Progenitor cell of endocrine pancreas (in vitro differentiated cells): ENCODE results near the gene SH3D19. TPM values are rescaled to one million over a fixed set of nuclear protein-coding genes. Genes with fewer than 3 reads are reported as not detected.

Experiments
- DNase-seq: peaks from one replicate; pipeline ENCODE4 v3.0.0; 2021; ENCODE audit warnings: low spot score; ENCODE audit not compliant: unreplicated experiment
- H3K27ac Mint-ChIP-seq: 2 replicates; pipeline ENCODE4 v1.8.0; 2021; ENCODE audit warnings: mild to moderate bottlenecking, moderate library complexity, mixed read lengths
- H3K27me3 Mint-ChIP-seq: 2 replicates; pipeline ENCODE4 v1.8.0; 2021; ENCODE audit warnings: mixed read lengths
- H3K36me3 Mint-ChIP-seq: 2 replicates; pipeline ENCODE4 v1.8.0; 2022; ENCODE audit warnings: mixed read lengths; ENCODE audit not compliant: insufficient read depth
- H3K4me1 Mint-ChIP-seq: 2 replicates; pipeline ENCODE4 v1.8.0; 2021; ENCODE audit warnings: low read depth, mixed read lengths
- H3K4me3 Mint-ChIP-seq: 2 replicates; pipeline ENCODE4 v1.8.0; 2021; ENCODE audit warnings: low read depth, mild to moderate bottlenecking, moderate library complexity, mixed read lengths
- H3K9me3 Mint-ChIP-seq: 2 replicates; pipeline ENCODE4 v1.8.0; 2021; ENCODE audit warnings: low read depth, mixed read lengths
- total RNA-seq: library from RNA; stranded (reverse); gene quantifications from 2 replicates; pipeline ENCODE4 v1.2.1, GENCODE V29; 2021
- TF ChIP-seq, protein P1 (sequence below): fragments of 200-600 bp; sonication (generic); IDR thresholded peaks from one replicate; pipeline ENCODE4 v1.5.0; 2021; ENCODE audit warnings: antibody characterized with exemption, mild to moderate bottlenecking; ENCODE audit not compliant: unreplicated experiment

SH3D19 gene
- total RNA-seq, 1 donor from 2014 or later = 35.5 TPM

DNA sequence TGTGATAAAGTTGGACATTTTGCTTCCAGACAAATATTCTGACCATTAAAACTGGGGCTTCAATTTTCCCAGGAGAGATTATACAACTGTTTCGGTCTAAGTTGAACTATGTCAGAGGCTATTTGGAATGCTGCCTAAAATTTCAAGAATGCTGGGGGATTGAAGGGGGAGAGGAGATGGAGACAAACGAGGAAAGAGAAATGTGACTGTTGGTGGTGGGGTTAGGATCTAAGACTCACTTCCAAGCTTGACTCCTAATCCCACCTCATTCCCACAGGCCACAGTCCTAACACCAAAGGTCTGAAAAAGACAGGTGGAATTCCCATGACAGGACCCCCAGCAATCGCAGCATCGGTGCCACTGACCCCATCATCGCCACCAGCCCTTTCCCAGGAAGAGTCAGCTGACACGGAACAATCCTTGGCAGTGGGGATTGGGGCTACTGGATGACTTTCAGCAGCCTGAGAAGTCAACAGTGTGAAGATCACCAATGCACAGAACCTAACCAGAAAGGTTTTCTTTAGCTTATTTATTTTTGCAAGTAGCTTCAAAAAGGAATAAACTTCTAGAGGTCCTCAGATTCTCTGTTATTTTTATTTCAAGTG is 122.5 kb downstream of the SH3D19 start:
- peaks cover 4% of the 10 kb centered on the region for H3K4me1 Mint-ChIP-seq
- DNase-seq = no peak
- H3K27ac Mint-ChIP-seq = no peak overlapping the region
- no peaks in the 10 kb centered on the region for H3K27me3 Mint-ChIP-seq
- H3K36me3 Mint-ChIP-seq = no peaks in the 10 kb centered on the region
- no peak overlapping the region for H3K4me3 Mint-ChIP-seq
- no peaks in the 10 kb centered on the region for H3K9me3 Mint-ChIP-seq
- TF ChIP-seq, protein P1, sequence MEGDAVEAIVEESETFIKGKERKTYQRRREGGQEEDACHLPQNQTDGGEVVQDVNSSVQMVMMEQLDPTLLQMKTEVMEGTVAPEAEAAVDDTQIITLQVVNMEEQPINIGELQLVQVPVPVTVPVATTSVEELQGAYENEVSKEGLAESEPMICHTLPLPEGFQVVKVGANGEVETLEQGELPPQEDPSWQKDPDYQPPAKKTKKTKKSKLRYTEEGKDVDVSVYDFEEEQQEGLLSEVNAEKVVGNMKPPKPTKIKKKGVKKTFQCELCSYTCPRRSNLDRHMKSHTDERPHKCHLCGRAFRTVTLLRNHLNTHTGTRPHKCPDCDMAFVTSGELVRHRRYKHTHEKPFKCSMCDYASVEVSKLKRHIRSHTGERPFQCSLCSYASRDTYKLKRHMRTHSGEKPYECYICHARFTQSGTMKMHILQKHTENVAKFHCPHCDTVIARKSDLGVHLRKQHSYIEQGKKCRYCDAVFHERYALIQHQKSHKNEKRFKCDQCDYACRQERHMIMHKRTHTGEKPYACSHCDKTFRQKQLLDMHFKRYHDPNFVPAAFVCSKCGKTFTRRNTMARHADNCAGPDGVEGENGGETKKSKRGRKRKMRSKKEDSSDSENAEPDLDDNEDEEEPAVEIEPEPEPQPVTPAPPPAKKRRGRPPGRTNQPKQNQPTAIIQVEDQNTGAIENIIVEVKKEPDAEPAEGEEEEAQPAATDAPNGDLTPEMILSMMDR = no peak

DNA sequence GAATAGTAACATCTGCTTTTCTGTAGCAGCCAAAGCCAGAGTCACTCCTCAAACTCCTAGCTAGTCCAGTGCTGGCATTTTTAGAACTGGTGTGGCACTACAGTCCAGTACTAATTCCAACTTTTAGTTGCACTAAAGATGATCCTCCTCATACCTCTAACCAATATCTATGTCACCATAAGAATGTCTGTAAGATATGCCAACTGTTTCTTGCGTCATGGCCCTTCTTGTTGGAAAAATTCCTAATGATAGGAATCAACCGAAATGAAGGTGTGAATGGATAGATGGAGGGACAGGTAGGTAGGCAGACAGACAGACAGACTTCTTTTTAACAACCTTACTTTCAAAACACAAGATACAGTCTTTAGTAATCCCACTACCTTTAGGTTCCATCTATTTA is 123.0 kb downstream of the SH3D19 start:
- Mint-ChIP-seq H3K4me1 (peaks cover 4% of the 10 kb centered on the region), H3K36me3 (no peaks in the 10 kb centered on the region), H3K27ac (no peak overlapping the region), H3K4me3 (no peak overlapping the region), H3K27me3 (no peaks in the 10 kb centered on the region), H3K9me3 (no peaks in the 10 kb centered on the region)
- DNase-seq = no peak
- TF ChIP-seq, protein P1 = no peak

DNA sequence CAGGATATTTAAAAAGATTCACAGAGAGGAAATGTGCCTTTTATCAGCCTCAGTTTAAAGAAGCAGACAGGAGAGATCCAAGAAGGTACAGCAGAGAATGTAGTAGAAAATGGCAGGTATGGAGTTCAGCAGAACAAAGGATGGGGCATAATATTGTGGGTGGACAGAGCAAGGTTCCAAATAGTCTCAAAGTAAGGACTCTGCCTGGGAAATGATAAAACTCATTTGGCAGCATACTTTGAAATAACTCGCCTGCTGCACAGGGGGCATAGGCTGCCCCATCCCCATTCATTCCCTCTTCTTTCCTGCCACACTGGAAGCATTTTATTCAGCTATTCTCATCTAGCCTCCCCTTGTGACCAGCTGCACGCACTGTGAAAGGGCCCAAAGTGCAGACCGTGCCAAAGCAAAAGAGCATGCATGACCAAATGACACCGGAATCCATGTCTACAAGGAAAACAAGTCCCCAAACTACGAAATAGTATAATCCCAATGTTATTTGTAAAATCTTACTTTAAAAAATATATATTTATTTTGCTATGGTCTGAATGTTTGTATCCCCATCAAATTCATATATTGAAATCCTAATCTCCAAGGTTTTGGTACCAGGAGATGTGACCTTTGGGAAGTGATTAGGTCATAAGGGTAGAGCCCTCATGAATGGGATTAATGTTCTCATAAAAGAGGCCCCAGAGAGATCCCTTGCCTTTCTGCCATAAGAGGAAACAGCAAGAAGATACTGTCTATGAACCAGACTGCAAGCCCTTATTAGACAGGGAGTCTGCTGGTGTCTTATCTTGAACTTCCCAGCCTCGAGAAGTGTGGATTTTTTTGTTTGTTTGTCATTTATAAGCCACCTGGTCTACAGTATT is 125.8 kb downstream of the SH3D19 start:
- H3K27ac Mint-ChIP-seq = no peak overlapping the region
- DNase-seq = no peak
- no peaks in the 10 kb centered on the region for H3K9me3 Mint-ChIP-seq
- H3K4me3 Mint-ChIP-seq = no peak overlapping the region
- TF ChIP-seq, protein P1 = no peak
- no peaks in the 10 kb centered on the region for H3K36me3 Mint-ChIP-seq
- H3K4me1 Mint-ChIP-seq = peaks cover 1% of the 10 kb centered on the region
- H3K27me3 Mint-ChIP-seq = no peaks in the 10 kb centered on the region

DNA sequence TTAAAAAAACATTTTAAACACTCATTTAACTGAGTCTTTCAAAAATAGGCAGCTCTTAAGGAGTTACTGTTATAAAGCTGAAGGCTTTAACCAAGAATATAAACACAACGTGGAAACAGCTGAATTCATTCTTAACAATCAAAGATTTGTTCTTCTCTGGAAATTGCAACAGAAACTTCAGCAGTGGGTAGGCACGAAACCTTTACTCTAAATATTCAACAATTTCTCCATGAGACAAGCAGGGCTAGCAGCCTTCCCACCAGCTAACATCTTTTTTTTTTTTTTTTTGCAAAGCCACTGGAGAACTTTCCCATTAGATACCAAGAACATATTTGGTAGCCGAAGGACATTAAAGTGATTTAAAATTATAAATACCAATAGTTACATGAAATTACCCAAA is 126.7 kb downstream of the SH3D19 start:
- Mint-ChIP-seq H3K27ac (no peak overlapping the region), H3K4me1 (peaks cover 1% of the 10 kb centered on the region), H3K27me3 (no peaks in the 10 kb centered on the region), H3K4me3 (no peak overlapping the region), H3K36me3 (no peaks in the 10 kb centered on the region), H3K9me3 (no peaks in the 10 kb centered on the region)
- DNase-seq = no peak
- TF ChIP-seq, protein P1 = no peak

DNA sequence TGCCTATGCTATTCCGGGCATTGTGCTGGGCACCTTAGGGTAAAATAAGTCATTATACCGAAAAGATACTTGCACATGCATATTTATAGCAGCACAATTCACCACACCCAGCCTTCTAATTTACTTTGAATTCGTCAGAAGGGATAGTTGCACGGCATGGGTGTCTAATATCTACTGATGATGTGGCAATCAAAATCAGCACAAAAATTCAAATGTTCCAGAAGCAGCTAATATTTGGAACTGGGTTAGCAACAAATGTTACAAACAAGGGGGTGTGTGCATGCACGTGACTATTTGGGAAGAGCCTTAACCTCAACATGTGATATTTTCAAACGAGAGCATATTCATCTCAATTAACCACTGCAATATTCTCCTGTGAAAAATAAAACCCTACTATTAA is 128.2 kb downstream of the SH3D19 start:
- Mint-ChIP-seq H3K27me3 (no peaks in the 10 kb centered on the region), H3K27ac (no peak overlapping the region), H3K4me3 (no peak overlapping the region), H3K9me3 (peaks cover 5% of the 10 kb centered on the region), H3K36me3 (peaks cover 4% of the 10 kb centered on the region), H3K4me1 (peaks cover 1% of the 10 kb centered on the region)
- DNase-seq = no peak
- TF ChIP-seq, protein P1 = no peak
